ENCODE measurements around the gene SLC19A1. TPM values are rescaled to one million over a fixed set of nuclear protein-coding genes. Genes with fewer than 3 reads are reported as not detected.

Gene SLC19A1
- total RNA-seq: 1 to 10 TPM; 4.7 to 6.1 TPM

- TF ChIP-seq CTCF (IDR thresholded peaks at IDR 0.05): peak; percentile 34
- Histone ChIP-seq H3K4me1 (ENCODE audit: control insufficient read depth in 1 of 2, low read depth in 2 of 2) (peaks cover 9 to 15% of the 10 kb centered on the region in 2 donors), H3K27ac (no peak within 1 kb of the TSS), H3K27me3 (replicated peaks; ENCODE audit: insufficient read depth) (no peaks in the 10 kb centered on the region), H3K36me3 (no peaks in the 10 kb centered on the region), H3K4me3 (peak within 1 kb of the TSS; percentile 89), H3K9me3 (no peaks in the 10 kb centered on the region)
- no peak for ATAC-seq (ENCODE audit: insufficient number of reproducible peaks, low FRiP score, low read depth)
- DNase-seq (ENCODE audit: low spot score): no peak
Observed at GRCh38 chr21:45542242-45542666, at the start of gene SLC19A1. SLC19A1 (minus strand) TSS chr21:45542440; CDS start chr21:45537959, 4,481 bp downstream.

- no peak overlapping the region for H3K4me3 ChIP-seq
- H3K27me3 ChIP-seq (replicated peaks; ENCODE audit: insufficient read depth): no peaks in the 10 kb centered on the region
- H3K36me3 ChIP-seq: no peaks in the 10 kb centered on the region
- peaks cover 0 to 5% of the 10 kb centered on the region in 2 donors for H3K4me1 ChIP-seq (ENCODE audit: control insufficient read depth in 1 of 2, low read depth in 2 of 2)
- no peak overlapping the region for H3K27ac ChIP-seq
- no peak for TF ChIP-seq CTCF (IDR thresholded peaks at IDR 0.05)
- DNase-seq (ENCODE audit: low spot score): no peak
- ATAC-seq (ENCODE audit: insufficient number of reproducible peaks, low FRiP score, low read depth): no peak
- H3K9me3 ChIP-seq: peaks cover 11% of the 10 kb centered on the region
Observed at GRCh38 chr21:45591619-45592207, 49.5 kb upstream of the SLC19A1 start.

DNA sequence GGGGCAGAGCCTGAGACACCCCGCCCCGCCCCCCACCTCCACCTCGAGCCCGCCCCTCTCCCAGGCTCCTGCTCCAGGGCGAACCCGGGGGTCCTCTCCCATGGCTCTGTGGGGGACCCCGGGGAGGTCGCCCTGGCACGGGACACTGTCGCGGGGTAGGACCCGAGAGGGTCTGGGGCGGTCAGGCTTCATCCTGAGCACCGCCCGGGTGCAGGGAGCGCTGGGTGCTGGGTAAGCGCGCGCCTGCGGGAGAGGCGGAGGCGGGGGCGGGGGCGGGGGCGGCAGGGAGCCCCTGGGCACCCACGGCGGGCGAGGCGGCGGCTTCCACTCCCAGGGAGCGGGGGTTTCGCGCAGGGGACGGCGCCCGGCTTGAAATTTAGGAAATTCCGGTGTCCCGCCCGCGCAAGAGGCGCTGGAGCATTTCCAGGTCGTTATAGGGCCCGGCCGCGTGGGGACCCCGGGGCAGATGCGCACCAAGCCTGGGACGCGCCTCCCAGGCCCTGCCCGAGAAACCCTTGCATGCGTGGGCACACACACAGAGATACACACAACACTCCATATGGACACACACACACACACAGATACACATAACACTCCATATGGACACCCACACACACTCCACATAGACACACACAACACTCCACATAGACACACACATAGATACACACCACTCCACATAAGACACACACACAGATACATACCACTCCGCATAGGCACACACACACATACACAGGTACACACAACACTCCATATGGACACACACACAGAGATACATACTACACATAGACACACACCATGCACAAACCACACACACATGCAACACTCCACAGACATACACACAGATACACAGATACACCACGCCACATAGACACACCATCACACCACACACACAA, 48.7 kb upstream of the SLC19A1 start:
- TF ChIP-seq CTCF (IDR thresholded peaks at IDR 0.05): no peak
- H3K9me3 ChIP-seq: peaks cover 18% of the 10 kb centered on the region
- DNase-seq (ENCODE audit: low spot score) (no peak), ATAC-seq (ENCODE audit: insufficient number of reproducible peaks, low FRiP score, low read depth) (no peak)
- H3K4me3 ChIP-seq: peak overlapping the region; percentile 69
- peaks cover 0 to 5% of the 10 kb centered on the region in 2 donors for H3K4me1 ChIP-seq (ENCODE audit: control insufficient read depth in 1 of 2, low read depth in 2 of 2)
- no peaks in the 10 kb centered on the region for H3K27me3 ChIP-seq (replicated peaks; ENCODE audit: insufficient read depth)
- H3K27ac ChIP-seq: no peak overlapping the region
- H3K36me3 ChIP-seq: no peaks in the 10 kb centered on the region

- Histone ChIP-seq H3K36me3 (no peaks in the 10 kb centered on the region), H3K4me1 (ENCODE audit: control insufficient read depth in 1 of 2, low read depth in 2 of 2) (peaks cover 0 to 5% of the 10 kb centered on the region in 2 donors), H3K27ac (no peak overlapping the region), H3K9me3 (peaks cover 22% of the 10 kb centered on the region), H3K4me3 (peak overlapping the region; percentile 69), H3K27me3 (replicated peaks; ENCODE audit: insufficient read depth) (no peaks in the 10 kb centered on the region)
- no peak for TF ChIP-seq CTCF (IDR thresholded peaks at IDR 0.05)
- ATAC-seq (ENCODE audit: insufficient number of reproducible peaks, low FRiP score, low read depth) (no peak), DNase-seq (ENCODE audit: low spot score) (no peak)
Observed at GRCh38 chr21:45590246-45590725, 48.0 kb upstream of the SLC19A1 start.

- Histone ChIP-seq H3K4me3 (peak overlapping the region; percentile 69), H3K36me3 (no peaks in the 10 kb centered on the region), H3K9me3 (peaks cover 22% of the 10 kb centered on the region), H3K27me3 (replicated peaks; ENCODE audit: insufficient read depth) (no peaks in the 10 kb centered on the region), H3K27ac (no peak overlapping the region), H3K4me1 (ENCODE audit: control insufficient read depth in 1 of 2, low read depth in 2 of 2) (peaks cover 0 to 5% of the 10 kb centered on the region in 2 donors)
- ATAC-seq (ENCODE audit: insufficient number of reproducible peaks, low FRiP score, low read depth) (no peak), DNase-seq (ENCODE audit: low spot score) (no peak)
- TF ChIP-seq CTCF (IDR thresholded peaks at IDR 0.05): no peak
Observed at GRCh38 chr21:45589686-45590245, 47.5 kb upstream of the SLC19A1 start.
